HG02938 (cell line): ENCODE results near the gene SMAD3.
"Not testable (repeated sequence)": the region's sequence is repeated elsewhere in the genome, so short reads cannot be mapped to it uniquely, and the experiment has no call there.

Experiments used
- ATAC-seq: cut with Tn5 transposase; IDR thresholded peaks from one replicate; pipeline ENCODE4 v1.9.1; 2021; ENCODE audit warnings: mild to moderate bottlenecking, moderate library complexity; ENCODE audit not compliant: unreplicated experiment

Gene SMAD3

GRCh38 chr15:67138891-67139855 is 73.8 kb downstream of the SMAD3 start:
- no peak for ATAC-seq

- no peak for ATAC-seq
Measured at GRCh38 chr15:67140078-67140833, 74.9 kb downstream of the SMAD3 start.

DNA sequence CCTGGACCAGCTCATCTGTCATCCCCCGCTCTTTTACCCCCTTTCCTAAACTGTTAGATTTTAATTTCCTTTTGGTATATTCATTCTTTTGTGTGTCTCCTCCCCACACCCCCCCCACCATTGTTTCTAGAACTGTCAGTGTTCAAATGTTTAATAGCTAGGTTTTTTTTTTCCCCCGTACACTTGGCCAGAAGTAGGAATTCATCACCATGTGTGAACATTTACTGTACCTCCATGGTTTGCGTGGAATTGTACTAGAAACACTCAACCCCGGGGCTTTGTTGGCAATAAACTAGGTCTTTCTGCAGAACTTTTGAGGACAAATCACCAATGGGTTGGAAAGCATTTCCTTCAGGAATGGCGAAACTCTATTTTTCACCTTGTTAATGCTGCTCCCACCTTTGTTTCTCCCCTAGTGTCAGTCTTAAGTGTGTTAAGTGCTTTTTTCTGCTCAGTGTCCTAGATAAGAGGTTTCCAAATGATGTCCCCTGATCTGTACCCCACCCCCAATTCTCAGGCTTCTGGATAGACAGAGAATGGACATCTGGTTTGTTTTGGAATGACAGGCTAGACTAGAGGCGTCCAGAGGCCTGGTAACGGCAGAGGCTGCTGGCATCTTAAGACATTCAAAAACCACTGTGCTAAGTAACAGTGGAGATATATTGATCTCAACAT is 76.8 kb downstream of the SMAD3 start:
- no peak for ATAC-seq

DNA sequence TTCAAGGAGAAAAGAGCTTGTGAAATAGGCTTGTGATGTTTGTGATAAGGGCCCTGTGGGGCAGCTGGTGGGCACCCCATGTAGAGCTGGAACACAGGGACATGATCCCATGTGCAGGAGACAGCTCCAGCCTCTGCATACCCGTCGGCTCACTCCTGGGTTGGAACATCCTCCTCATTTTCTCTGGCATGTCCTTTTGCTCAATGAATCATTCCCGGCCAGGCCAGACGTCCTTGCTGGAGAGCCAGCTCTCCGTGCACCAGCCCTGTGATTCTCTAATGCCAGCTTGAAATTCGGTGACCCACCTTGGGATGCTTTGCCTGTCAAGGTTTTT is 77.3 kb downstream of the SMAD3 start:
- ATAC-seq, result no peak

- ATAC-seq, result no peak
Measured at GRCh38 chr15:67143646-67144045, 78.2 kb downstream of the SMAD3 start.

GRCh38 chr15:67144609-67145311 is 79.4 kb downstream of the SMAD3 start:
- no peak for ATAC-seq

GRCh38 chr15:67145312-67145610 is 79.9 kb downstream of the SMAD3 start:
- ATAC-seq, result no peak

GRCh38 chr15:67145710-67146109 is 80.3 kb downstream of the SMAD3 start:
- ATAC-seq, result no peak

DNA sequence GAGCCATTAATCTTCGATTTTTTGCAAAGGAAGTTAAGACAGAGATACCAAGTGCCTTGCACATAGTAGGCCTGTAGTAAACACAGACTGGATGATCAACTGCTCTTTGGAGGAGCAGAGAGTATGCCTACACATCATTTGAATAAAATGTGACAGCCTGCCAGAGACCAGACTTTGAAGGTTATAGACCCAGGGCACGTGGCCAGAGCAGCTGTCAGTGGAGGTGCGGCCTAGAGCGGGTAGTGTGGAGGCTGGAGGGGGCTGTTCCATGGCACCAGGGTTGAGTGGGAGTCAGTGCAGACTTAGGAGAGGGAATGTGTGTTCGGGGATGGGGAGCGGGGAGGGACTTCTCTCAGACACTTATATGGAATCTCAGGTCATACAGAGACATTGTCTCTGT is 80.8 kb downstream of the SMAD3 start:
- ATAC-seq, result no peak

- ATAC-seq, result no peak
Measured at GRCh38 chr15:67146875-67147381, 81.5 kb downstream of the SMAD3 start.

DNA sequence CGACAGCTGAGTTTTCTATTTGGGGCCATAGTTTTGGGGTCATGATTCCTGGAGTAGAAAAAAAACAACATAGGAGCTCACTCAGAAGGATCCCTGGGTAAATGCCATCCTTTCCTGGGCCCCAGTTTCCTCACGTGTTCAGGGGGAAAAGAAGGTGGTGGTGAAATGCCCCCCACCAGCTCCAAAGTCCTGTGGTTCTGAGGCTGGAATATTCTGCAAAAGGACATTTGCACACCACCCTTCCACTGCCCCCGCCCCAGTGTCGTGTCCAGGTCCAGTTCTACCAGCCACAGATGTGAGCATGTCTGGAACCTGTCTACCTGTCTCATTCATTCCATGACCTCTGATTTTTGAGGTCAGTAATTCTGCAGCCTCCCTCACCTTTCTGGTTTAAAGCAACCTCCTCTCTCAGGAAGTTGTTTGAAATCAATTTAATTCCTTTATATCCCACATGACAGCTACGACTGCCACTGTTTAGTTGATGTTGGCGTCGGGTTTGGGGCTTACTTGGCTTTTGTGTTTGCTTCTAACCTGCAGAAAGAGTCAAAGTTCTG is 82.1 kb downstream of the SMAD3 start:
- no peak for ATAC-seq

DNA sequence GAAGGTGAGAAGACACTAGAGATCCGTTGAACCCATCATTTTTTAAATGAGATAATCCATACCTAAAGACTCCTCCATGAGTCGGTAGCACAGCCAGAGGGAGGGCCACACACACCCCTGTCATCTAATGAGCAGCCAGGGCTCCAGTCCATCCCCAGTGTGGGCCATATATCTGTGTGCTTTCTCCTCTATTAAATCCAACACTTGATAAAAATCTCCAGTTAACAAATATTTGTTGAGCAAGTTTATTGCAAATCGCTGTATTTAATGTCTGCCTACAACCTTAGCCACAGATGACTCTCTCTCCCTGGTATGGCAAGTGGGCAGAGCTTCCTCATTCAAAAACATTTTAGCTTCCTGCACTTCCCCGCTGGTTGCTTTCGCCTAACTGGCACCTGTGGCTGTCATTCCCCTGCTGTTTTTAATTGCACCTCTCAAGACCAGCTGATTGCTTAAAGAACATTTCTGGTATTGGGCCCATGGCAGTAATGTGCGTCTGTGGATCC is 82.8 kb downstream of the SMAD3 start:
- no peak for ATAC-seq

DNA sequence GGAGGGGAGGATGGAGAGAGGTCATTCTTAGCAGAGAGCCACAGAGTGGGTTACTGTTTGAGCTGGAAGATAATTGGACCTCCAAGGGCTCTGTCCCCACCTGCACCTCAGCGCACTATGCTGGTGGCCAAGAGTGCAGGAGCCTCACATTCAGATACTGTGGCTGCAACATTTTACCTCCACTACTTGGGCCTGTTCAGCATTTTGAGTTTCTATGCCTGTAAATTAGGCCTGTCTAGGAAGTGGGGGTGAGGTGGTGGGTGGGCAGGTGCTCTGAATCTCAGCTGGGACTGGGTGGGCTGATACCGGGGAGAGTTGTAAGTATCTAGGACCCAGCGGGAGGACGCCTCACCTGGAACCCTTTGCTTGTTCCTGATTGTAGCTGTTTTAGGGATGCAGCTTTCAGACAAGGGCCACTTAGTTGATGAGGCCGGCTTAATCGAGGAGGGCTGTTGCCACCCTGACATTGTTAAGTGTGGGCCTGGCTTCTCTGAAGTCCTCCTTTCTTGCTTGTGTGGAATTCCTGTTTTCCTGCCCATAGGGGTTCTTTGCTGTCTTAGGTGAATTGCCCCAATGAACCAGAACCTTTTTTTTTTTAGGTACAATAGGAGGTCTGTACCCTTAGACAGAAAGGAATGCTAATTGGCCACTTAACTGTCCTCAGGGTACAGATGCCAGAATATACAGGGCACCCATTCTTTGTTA is 83.8 kb downstream of the SMAD3 start:
- no peak for ATAC-seq

- no peak for ATAC-seq
Measured at GRCh38 chr15:67149773-67150022, 84.3 kb downstream of the SMAD3 start.

- ATAC-seq, result no peak
Measured at GRCh38 chr15:67150023-67150860, 84.8 kb downstream of the SMAD3 start.

DNA sequence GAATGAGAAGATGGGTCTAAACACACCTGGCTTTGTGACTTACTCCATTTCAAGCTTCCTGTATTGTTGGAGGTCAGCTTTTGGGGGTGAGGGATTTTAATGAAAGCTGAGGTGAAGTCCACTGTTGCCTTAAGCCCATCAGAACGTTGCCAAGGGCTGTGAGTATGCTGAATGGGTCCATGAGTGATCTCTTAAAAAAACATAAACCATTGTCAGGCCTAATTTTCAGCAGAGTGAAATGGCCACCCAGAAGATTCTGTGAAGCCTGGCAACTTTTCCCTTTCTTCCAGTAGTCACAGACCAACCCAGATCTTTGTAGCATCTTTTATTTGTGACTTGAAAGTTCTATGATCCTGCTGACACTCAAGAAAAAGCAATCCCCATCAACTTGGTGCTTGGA is 87.0 kb downstream of the SMAD3 start:
- no peak for ATAC-seq

DNA sequence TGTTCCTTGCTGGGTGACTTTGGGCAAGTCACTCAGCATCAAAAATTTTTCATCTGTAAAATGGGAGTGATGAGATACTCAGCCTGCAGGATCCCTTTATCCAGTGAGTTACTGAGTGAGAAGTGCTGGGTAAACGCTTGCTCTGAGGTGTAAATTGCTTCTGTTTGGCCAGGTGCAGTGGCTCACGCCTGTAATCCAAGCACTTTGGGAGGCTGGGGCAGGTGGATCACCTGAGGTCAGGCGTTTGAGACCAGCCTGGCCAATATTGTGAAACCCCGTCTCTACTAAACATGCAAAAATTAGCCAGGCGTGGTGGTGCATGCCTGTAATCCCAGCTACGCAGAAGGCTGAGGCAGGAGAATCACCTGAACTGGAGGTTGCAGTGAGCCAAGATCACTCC is 87.6 kb downstream of the SMAD3 start:
- ATAC-seq, result not testable (repeated sequence)

GRCh38 chr15:67154249-67154648 is 88.8 kb downstream of the SMAD3 start:
- ATAC-seq, result no peak

- ATAC-seq, result no peak
Measured at GRCh38 chr15:67156426-67156825, 91.0 kb downstream of the SMAD3 start.
